ENCODE measurements around the gene PLEKHG4. TPM values are rescaled to one million over a fixed set of nuclear protein-coding genes. Genes with fewer than 3 reads are reported as not detected.
A peak's percentile ranks its signal among the peaks of the same experiment; 100 is the strongest.

The PLEKHG4 gene, protein sequence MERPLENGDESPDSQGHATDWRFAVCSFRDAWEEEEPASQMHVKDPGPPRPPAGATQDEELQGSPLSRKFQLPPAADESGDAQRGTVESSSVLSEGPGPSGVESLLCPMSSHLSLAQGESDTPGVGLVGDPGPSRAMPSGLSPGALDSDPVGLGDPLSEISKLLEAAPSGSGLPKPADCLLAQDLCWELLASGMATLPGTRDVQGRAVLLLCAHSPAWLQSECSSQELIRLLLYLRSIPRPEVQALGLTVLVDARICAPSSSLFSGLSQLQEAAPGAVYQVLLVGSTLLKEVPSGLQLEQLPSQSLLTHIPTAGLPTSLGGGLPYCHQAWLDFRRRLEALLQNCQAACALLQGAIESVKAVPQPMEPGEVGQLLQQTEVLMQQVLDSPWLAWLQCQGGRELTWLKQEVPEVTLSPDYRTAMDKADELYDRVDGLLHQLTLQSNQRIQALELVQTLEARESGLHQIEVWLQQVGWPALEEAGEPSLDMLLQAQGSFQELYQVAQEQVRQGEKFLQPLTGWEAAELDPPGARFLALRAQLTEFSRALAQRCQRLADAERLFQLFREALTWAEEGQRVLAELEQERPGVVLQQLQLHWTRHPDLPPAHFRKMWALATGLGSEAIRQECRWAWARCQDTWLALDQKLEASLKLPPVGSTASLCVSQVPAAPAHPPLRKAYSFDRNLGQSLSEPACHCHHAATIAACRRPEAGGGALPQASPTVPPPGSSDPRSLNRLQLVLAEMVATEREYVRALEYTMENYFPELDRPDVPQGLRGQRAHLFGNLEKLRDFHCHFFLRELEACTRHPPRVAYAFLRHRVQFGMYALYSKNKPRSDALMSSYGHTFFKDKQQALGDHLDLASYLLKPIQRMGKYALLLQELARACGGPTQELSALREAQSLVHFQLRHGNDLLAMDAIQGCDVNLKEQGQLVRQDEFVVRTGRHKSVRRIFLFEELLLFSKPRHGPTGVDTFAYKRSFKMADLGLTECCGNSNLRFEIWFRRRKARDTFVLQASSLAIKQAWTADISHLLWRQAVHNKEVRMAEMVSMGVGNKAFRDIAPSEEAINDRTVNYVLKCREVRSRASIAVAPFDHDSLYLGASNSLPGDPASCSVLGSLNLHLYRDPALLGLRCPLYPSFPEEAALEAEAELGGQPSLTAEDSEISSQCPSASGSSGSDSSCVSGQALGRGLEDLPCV
- total RNA-seq (2021; ENCODE audit: unreplicated experiment): 38.5 TPM
- polyA plus RNA-seq (2012): 29.2 and 34.0 TPM in 2 replicates
- percentile 65 among the genes with signal in this experiment for Bru-seq, nascent RNA
- BruChase-seq, experiment 1, labeled RNA remaining after a 6-hour chase: percentile 84 among the genes with signal in this experiment
- BruChase-seq, experiment 2, labeled RNA remaining after a 2-hour chase: percentile 76 among the genes with signal in this experiment
- long read RNA-seq, full-length matches to known transcripts: 3 of 38 reads
- long read RNA-seq, partial matches to known transcripts: 16 of 38 reads
- long read RNA-seq, other reads (novel, unspliced or antisense): 19 of 38 reads

DNA sequence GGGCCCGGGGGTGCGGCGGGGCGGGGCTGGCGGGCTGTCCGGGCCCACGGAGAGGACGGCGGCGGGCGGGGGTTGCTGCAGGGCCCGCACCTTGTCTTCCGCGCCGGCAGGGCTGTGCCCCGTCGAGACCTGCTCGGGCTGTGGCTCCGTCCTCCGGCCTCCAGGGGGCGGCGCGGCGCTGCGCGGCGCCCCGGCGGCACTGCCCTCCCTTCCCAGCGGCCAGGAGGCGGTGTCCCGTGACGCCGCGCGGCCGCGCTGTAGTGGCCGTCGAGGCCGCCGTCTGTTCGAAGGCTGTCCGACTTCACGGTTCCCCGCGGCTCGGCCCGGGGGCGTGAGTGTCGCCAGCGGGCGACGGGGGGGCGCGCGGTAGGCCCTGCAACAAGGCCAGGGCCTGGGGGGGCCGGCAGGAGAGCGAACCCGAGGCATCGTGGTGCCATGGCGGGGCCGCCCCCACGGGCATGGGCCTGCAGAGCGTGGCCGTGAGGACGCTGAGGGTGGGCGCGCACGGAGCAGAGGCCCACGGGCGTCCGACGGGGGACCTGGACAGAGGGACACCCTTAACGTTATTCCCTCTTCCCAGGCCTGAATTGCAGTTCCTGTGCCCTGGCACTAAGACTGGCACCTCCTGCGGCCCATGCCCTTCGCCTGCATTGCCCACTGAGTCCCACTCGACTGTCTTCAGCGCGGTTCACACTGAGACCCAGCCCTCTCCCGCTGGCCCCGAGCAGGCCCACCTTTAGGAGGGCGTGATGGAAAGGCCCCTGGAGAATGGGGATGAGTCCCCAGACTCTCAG lies at the start of gene PLEKHG4:
Gene PLEKHG4, plus strand, starts transcription at position 237 of the 794 bp plus-strand sequence. Its CDS starts 513 bp downstream, at position 750.
- H3K79me2 ChIP-seq (ENCODE audit: insufficient read depth, low read length): peaks cover 31% of the 10 kb centered on the region
- H3K9me2 ChIP-seq (ENCODE audit: insufficient read depth): no peaks in the 10 kb centered on the region
- no peaks in the 10 kb centered on the region for H3K27me3 ChIP-seq (ENCODE audit: insufficient read depth, low read length)
- H4K20me1 ChIP-seq (ENCODE audit: insufficient read depth): no peaks in the 10 kb centered on the region
- peak; percentile 52 for DNase-seq (ENCODE audit: low read depth, low spot score)
- no TSS peak for BruUV-seq (replicated peaks)
- peak within 1 kb of the TSS; percentile 96 for H3K4me2 ChIP-seq (ENCODE audit: low read length)
- intact Hi-C loops (cut with micrococcal nuclease): loop anchor here (5.0 kb wide), 1 partner anchor 58 kb away; no protein-coding TSS in a partner anchor
- peak within 1 kb of the TSS; percentile 88 for H3K9ac ChIP-seq (ENCODE audit: low read length)
- peaks cover 6 to 19% of the 10 kb centered on the region in 2 experiments; a peak in 2 of 4 replicates for H3K36me3 ChIP-seq (ENCODE audit: control insufficient read depth in 1 of 2, insufficient read depth in 2 of 2, low read length in 2 of 2)
- CTCF ChIA-PET: interaction anchor here (1.2 to 3.2 kb wide), 2 partner anchors 19 to 262 kb away, joined by 3 to 22 read pairs; no protein-coding TSS in a partner anchor
- RAD21 ChIA-PET (ENCODE audit: low non-redundant PET in 1 of 2, low total read pairs in 2 of 2, uncharacterized antibody in 2 of 2, unreplicated experiment in 2 of 2): interaction anchor here in 1 of 2 experiments (1.5 kb wide), 1 partner anchor 19 kb away, joined by 4 read pairs; no protein-coding TSS in a partner anchor
- ATAC-seq: peak; percentile 84
- H2AFZ ChIP-seq (ENCODE audit: low read depth, low read length, poor library complexity, severe bottlenecking): no peak within 1 kb of the TSS
- POLR2A ChIA-PET: interaction anchor here (2.7 kb wide), 1 partner anchor 10 kb away, joined by 8 read pairs; no protein-coding TSS in a partner anchor
- peak within 1 kb of the TSS; percentile 86 to 87 for H3K4me3 ChIP-seq (replicated peaks in 1 of 2; ENCODE audit: low read depth in 1 of 2, low read length in 2 of 2)
- H3K27ac ChIP-seq (ENCODE audit: low read depth, low read length): peak within 1 kb of the TSS; percentile 91
- H3K9me3 ChIP-seq (ENCODE audit: control insufficient read depth in 1 of 2, insufficient read depth in 1 of 2, low read depth in 1 of 2, low read length in 2 of 2): no peaks in the 10 kb centered on the region
- H3K4me1 ChIP-seq (ENCODE audit: control insufficient read depth in 1 of 2, insufficient read depth in 2 of 2, low read length in 2 of 2): peaks cover 28 to 39% of the 10 kb centered on the region in 2 experiments
- TF ChIP-seq, protein P1, sequence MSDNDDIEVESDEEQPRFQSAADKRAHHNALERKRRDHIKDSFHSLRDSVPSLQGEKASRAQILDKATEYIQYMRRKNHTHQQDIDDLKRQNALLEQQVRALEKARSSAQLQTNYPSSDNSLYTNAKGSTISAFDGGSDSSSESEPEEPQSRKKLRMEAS (IDR thresholded peaks at IDR 0.05): no peak
- TF ChIP-seq ZFX (IDR thresholded peaks at IDR 0.05) (peak; percentile 93), POLR2A (IDR thresholded peaks at IDR 0.05; ENCODE audit: borderline replicate concordance, extremely low read depth, insufficient read depth, insufficient read length) (peak; percentile 33), EGR1 (IDR thresholded peaks at IDR 0.05; ENCODE audit: low read depth) (no peak), POLR2AphosphoS5 (IDR thresholded peaks at IDR 0.05; ENCODE audit: low read depth, low read length) (peak; percentile 82), TCF7L2 (IDR thresholded peaks at IDR 0.05; ENCODE audit: borderline replicate concordance, extremely low read depth, insufficient read depth, insufficient read length) (peak; percentile 61), YY1 (IDR thresholded peaks at IDR 0.05; ENCODE audit: extremely low read depth, insufficient replicate concordance, low read depth, low read length) (peak; percentile 78)
- TF ChIP-seq, protein P2, sequence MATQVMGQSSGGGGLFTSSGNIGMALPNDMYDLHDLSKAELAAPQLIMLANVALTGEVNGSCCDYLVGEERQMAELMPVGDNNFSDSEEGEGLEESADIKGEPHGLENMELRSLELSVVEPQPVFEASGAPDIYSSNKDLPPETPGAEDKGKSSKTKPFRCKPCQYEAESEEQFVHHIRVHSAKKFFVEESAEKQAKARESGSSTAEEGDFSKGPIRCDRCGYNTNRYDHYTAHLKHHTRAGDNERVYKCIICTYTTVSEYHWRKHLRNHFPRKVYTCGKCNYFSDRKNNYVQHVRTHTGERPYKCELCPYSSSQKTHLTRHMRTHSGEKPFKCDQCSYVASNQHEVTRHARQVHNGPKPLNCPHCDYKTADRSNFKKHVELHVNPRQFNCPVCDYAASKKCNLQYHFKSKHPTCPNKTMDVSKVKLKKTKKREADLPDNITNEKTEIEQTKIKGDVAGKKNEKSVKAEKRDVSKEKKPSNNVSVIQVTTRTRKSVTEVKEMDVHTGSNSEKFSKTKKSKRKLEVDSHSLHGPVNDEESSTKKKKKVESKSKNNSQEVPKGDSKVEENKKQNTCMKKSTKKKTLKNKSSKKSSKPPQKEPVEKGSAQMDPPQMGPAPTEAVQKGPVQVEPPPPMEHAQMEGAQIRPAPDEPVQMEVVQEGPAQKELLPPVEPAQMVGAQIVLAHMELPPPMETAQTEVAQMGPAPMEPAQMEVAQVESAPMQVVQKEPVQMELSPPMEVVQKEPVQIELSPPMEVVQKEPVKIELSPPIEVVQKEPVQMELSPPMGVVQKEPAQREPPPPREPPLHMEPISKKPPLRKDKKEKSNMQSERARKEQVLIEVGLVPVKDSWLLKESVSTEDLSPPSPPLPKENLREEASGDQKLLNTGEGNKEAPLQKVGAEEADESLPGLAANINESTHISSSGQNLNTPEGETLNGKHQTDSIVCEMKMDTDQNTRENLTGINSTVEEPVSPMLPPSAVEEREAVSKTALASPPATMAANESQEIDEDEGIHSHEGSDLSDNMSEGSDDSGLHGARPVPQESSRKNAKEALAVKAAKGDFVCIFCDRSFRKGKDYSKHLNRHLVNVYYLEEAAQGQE (IDR thresholded peaks at IDR 0.05; ENCODE audit: low read depth): no peak
- TF ChIP-seq, protein P3, sequence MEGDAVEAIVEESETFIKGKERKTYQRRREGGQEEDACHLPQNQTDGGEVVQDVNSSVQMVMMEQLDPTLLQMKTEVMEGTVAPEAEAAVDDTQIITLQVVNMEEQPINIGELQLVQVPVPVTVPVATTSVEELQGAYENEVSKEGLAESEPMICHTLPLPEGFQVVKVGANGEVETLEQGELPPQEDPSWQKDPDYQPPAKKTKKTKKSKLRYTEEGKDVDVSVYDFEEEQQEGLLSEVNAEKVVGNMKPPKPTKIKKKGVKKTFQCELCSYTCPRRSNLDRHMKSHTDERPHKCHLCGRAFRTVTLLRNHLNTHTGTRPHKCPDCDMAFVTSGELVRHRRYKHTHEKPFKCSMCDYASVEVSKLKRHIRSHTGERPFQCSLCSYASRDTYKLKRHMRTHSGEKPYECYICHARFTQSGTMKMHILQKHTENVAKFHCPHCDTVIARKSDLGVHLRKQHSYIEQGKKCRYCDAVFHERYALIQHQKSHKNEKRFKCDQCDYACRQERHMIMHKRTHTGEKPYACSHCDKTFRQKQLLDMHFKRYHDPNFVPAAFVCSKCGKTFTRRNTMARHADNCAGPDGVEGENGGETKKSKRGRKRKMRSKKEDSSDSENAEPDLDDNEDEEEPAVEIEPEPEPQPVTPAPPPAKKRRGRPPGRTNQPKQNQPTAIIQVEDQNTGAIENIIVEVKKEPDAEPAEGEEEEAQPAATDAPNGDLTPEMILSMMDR (IDR thresholded peaks at IDR 0.05 in 2 of 3, conservative IDR thresholded peaks at IDR 0.05 in 1 of 3; ENCODE audit: borderline replicate concordance in 1 of 3, insufficient read depth in 1 of 3, low read depth in 2 of 3, low read length in 2 of 3): peak in 2 of 3 experiments; percentile 62 to 79; a peak in 4 of 6 replicates

All from HCT116 (cell line).